Retina (tissue), 1 donor: ENCODE results near the gene RCAN2.

Experiments
- DNase-seq: peaks from one replicate; pipeline ENCODE4 v3.0.0-alpha.2; 2016

RCAN2 gene

DNA sequence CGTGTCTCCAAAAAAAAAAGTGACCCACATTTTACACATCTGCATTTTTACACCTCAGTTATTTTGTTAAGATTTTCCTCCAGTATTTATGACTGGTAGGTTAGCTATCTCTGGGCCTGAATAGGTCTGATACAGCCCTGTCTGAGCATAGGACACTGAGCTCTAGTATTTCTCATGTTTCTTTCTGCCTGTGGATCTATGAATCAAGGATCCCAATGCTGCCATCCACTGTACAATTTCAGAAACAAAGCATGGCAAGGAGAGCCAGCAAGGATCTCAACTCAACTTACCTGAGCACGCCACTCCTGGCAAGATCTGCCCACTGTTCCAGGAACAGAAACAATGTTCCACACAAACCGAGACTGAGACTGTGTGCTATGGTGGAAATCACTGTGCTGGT is 284.1 kb downstream of the RCAN2 start:
- no peak for DNase-seq

DNA sequence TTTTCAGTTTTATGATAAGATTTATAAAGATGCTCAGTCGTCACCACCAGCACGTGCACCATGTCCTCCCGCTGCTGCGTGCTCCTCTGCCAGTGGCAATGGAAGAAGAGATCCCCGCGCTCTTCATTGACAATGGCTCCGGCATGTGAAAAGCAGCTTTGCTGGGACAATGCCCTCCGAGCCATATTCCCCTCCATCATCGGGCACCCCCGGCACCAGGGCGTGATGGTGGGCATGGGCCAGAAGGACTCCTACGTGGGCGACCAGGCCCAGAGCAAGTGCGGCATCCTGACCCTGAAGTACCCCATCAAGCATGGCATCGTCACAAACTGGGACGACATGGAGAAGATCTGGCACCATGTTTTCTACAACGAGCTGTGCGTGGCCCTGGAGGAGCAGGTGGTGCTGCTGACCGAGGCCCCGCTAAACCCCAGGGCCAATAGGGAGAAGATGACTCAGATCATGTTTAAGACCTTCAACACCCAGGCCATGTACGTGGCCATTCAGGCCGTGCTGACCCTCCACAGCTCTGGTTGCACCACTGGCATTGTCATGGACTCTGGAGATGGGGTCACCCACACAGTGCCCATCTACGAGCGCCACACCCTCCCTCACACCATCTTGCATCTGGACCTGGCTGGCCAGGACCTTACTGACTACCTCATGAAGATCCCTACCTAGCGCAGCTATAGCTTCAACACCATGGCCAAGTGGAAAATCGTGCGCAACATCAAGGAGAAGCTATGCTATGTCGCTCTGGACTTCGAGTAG is 286.2 kb downstream of the RCAN2 start:
- DNase-seq, result no peak

DNA sequence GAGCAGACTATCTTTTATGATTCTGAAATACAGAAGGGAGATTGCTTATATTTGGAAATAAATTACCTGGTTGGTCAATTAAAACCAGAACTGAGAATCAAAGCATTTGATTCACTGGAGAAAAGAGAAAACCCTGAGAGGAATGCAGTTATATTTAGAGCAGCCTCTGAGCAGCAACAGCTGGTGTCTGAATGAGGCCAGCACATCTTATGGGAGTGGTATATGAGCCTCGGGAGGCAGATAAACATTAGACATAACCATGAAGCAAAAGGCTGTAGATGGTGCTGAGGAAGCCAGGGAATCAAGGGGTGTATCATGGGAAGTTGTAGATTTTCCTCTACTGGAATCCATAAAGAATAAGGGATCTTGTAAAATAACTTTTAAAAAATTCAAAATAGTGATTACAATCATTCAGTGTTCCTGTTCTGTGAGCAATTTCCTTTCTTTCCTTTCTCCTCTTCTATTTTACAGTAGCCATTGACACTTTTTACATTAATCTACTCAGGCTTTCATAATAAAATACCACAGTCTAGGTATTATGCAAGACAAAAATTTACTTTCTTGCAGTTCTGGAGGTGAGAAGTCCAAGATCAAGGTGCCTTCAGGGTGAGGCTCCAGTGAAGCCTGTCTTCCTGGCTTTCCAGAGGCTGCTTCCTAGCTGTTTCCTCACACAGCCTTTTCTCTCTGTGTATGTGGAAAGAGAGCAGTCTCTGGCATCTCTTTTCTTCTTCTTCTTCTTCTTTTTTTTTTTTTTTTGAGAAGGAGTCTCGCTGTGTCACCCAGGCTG is 287.7 kb downstream of the RCAN2 start:
- no peak for DNase-seq

DNA sequence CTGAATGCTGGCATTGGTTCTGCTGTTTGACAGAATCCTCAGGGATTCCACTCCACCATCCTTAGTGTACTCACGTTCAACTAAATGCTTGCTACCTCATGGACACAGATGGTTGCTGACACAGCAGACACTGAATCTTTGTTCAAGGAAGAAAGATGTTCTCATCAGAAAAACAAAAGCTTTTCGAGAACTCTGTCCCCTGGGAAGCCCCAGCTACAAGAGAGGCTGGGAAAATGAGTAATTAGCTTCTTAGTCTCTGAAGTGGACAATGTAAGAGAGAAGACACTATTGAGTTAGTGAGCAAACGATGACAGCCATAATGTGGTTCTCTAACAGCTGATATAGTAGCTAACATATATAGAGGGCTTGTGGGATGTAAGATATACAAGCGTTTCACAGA is 289.5 kb downstream of the RCAN2 start:
- DNase-seq, result no peak

DNA sequence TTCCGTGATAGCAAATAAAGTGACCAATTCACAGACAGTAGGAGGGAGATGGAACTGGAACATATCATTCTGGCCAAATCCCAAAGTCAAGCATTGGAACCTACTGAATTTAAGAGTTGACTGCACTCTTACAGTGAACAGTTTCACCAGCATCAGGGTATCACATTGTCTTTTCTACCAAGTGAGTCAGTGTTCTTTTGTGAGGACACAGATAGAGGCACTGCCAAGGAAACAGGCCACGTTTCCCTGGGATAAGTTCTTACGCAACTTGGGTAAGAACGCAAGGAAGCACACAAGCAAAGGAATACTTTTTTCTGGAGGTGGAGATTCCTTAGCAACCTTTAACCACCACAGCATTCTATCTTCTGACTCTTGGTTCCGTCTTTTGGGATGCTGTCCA is 291.9 kb downstream of the RCAN2 start:
- DNase-seq, result no peak

DNA sequence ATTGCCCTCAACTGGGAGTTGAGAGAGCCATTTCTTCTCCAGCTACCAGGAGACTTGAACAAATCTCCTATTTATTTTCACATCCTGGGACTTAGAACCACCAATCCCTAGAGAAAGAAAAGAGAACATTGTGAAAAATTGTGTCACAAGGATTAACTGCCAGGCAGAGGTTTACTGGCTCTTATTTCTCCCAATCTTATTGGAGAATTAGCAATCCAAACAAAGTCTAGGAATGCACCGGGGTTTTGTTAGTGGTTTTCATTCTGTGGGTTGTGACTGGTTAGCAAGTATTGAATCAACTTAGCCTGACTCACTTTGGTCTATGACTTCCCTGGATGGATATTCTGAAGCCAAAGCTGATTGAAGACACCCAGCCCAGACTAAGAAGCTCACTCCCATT is 299.3 kb downstream of the RCAN2 start:
- DNase-seq, result no peak

DNA sequence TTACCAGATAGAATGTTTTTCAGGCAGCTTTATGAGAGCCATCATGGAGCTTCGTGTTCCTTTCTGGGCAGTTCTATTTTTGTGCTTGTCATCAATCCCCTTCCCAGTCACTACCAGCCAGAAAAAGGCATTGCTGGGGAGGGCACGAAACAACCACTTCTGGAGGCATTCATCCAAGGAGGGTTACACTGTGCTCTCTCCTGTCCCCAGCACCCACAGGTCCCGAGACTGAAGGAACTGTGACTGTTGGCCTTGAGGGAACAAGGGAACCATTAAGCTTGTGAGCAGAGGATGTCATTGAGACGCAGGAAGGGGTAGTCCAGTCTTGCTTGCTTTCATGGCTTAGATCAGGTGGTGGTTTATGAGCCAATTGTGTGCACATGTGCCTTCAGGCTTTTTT is 300.4 kb downstream of the RCAN2 start:
- DNase-seq, result no peak

DNA sequence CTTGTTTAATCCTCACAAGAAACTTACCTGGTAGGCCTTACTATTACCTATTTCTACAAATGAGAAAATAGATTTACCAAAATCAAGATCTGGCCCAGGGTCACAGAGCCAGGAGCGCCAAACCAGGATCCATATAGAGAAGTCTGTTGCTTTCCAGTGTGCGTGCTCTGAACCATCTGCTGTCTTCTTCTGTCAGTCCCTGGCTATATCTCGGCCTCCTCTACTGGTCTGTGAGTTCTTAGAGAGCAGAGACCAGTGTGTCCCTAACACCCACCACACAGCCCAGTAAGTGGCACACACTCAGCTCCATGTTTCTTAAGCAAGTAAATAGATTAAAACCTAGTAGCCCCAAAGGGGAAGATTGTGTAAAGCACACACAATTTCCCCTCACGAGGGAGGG is 301.5 kb downstream of the RCAN2 start:
- no peak for DNase-seq

DNA sequence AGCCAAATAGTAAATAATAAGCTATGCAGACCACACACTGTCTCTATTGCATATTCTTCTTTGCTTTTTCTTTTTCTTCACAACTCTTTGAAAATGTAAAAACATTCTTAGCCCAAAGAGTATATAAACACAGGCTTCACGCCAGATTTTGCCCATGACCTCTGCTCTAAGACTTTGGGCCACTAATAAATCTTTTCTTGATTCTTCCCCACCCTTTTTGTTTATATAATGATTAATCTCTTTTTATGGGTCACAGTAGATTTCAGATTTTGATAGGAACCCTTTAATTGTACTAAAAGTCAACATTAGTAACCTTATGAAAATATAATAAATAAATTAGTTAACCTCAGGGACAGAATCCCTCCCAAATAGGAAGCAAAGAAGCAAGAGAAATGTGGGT is 304.7 kb downstream of the RCAN2 start:
- DNase-seq, result no peak

DNA sequence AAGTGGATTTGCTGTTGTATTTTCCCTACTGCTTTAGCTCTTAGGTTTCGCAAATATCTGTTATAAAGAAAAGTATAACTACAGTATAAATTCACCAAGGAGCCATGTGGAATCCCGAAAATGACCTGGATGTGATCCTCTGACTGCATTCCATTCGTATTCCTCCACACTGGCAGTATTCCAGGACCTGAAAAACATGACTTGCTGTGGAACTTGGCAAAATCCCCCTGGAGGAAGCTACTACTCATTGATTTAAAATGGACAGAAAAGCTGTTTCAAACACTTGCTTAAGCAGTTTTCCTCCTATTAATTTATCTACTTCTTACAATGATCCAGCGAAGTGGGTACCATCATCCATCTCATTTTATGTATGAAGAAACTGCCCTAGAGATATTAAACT is 307.1 kb downstream of the RCAN2 start:
- no peak for DNase-seq

DNA sequence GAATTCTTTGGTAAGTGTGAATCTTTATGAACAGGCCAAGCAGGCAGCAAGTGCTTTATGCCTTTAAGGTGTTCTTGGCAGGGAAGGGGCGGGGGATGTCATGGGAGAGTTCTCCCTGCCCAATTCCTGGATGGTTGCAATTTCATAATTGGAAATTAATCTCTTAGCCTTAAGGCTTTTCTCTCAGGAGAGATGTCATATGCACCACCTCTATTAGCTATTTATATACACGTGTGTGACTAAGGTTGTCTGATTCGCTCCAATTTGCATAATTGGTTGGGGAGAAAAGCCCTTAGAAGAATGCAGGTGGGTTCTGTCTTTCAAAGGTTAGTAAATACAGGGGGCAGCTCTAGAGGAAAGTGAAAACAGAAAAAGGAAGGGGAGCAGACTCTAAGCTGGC is 315.3 kb downstream of the RCAN2 start:
- DNase-seq, result no peak

DNA sequence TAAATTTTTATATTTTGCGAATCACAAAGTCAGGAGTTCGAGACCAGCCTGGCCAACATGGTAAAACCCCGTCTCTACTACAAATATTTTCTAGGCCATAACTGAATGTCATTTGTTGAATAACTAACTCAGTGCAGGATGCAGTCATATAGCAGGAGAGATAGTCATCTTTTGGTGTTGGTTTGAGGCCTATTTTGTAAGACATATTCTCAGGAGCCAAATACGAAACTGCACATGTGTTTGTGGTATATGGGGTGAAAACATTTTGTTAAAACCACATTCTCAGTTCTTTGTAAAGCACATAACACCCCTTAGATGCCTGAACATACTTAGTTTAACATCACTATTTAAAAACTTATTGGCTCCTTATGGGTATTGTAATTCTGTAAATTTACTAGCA is 315.8 kb downstream of the RCAN2 start:
- no peak for DNase-seq

DNA sequence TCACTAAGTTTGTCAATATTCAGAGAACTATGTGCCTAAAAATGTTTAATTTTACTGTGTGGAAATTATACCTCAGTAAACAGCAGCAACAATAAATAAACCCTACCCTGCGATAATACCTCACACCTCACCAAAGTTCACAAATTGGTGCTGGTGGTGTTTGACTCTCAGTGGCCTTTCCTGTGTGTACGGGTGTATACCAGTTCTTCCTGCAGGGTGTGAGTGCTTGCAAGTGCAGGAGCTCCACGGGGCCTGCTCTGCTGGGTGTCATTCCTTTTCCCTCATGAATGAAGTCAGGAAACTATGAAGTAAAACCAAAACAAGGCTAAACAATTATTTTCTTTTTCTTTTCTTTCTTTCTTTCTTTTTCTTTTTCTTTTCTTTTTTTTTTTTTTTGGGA is 316.3 kb downstream of the RCAN2 start:
- no peak for DNase-seq

DNA sequence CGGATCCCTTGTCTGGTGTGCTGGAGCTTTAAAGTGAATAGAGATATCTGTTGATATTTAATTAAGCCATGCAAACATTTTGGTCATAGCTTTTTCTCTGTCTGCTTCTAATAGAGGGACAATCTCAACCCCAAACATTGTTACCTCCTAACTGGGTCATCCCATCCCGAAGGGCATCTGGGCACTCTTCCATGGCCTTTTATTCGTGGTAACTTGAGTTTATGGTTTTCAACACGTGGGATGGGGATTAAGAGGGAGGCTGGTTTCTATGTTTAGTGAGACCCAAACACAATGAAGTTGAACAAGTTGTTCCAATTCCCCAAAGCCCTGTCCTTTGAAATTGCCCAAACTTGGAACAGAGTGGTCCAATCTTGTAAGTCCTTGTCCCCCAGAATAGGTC is 319.1 kb downstream of the RCAN2 start:
- no peak for DNase-seq
